Thyroid gland (tissue), 4 donors: Measurements from ENCODE around the gene SERPINB6.

Experiments used
- CTCF ChIP-seq, 6 experiments: fragments of 200-600 bp in 3 of 6; fragments of 450-650 bp in 3 of 6; sonication (generic) in 3 of 6; IDR thresholded peaks; one replicate each; pipeline ENCODE4 v1.5.1; 2016 to 2019; ENCODE audit warnings: antibody characterized with exemption in 6 of 6, mild to moderate bottlenecking in 2 of 6, inconsistent platforms in 1 of 6, moderate library complexity in 1 of 6
- POLR2A ChIP-seq, 2 donors: fragments of 450-650 bp; IDR thresholded peaks; one replicate each; pipeline ENCODE4 v1.6.1; 2017; ENCODE audit warnings: antibody characterized with exemption in 2 of 2, mild to moderate bottlenecking in 2 of 2, moderate library complexity in 1 of 2

GRCh38 chr6:3019749-3020320 is 48.5 kb upstream of the SERPINB6 start:
- TF ChIP-seq CTCF (IDR thresholded peaks at IDR 0.05) (no peak), POLR2A (IDR thresholded peaks at IDR 0.05) (no peak)
